Trophoblast cell (in vitro differentiated cells and primary cell): ENCODE results near the gene TCERG1L.

Experiments
- DNase-seq, 2 donors: peaks; one replicate each; pipeline ENCODE4 v3.0.0-alpha.2; 2016
- H2AFZ ChIP-seq: 2 replicates; pipeline ENCODE4 v1.6.1; 2013; ENCODE audit warnings: low read length, moderate library complexity, mild to moderate bottlenecking; ENCODE audit not compliant: insufficient read depth, poor library complexity
- H2AK5ac ChIP-seq: 2 replicates; pipeline ENCODE4 v1.6.1; 2013; ENCODE audit warnings: mild to moderate bottlenecking, low read length
- H2BK120ac ChIP-seq: 2 replicates; pipeline ENCODE4 v1.6.1; 2013; ENCODE audit warnings: low read length, mild to moderate bottlenecking, moderate library complexity; ENCODE audit not compliant: insufficient read depth, poor library complexity
- H2BK12ac ChIP-seq: 2 replicates; pipeline ENCODE4 v1.6.1; 2013; ENCODE audit warnings: mild to moderate bottlenecking, low read length, moderate library complexity
- H2BK5ac ChIP-seq: 2 replicates; pipeline ENCODE4 v1.6.1; 2013; ENCODE audit warnings: low read length, low read depth, moderate library complexity, mild to moderate bottlenecking; ENCODE audit not compliant: poor library complexity
- H3K14ac ChIP-seq: 2 replicates; pipeline ENCODE4 v1.6.1; 2013; ENCODE audit warnings: mild to moderate bottlenecking, low read length
- H3K18ac ChIP-seq: 2 replicates; pipeline ENCODE4 v1.6.1; 2013; ENCODE audit warnings: mild to moderate bottlenecking, low read length
- H3K23ac ChIP-seq: 2 replicates; pipeline ENCODE4 v1.6.1; 2013; ENCODE audit warnings: low read length
- H3K27ac ChIP-seq: 2 replicates; pipeline ENCODE4 v1.5.1; 2013; ENCODE audit warnings: low read depth, mild to moderate bottlenecking, inconsistent platforms, low read length, moderate library complexity
- H3K27me3 ChIP-seq: 2 replicates; pipeline ENCODE4 v1.6.1; 2013; ENCODE audit warnings: inconsistent platforms, mild to moderate bottlenecking, low read length, moderate library complexity; ENCODE audit not compliant: insufficient read depth
- H3K36me3 ChIP-seq, 2 experiments: 1 replicate in 1 of 2; 2 replicates in 1 of 2; pipeline ENCODE4 v1.6.1; 2013; ENCODE audit warnings: low read length in 2 of 2, mild to moderate bottlenecking in 2 of 2, moderate library complexity in 1 of 2; ENCODE audit not compliant: insufficient read depth in 2 of 2, control insufficient read depth in 1 of 2
- H3K4ac ChIP-seq: 2 replicates; pipeline ENCODE4 v1.6.1; 2013; ENCODE audit warnings: low read depth, mild to moderate bottlenecking, low read length, moderate library complexity
- H3K4me1 ChIP-seq, 2 experiments: 1 replicate in 1 of 2; 2 replicates in 1 of 2; pipeline ENCODE4 v1.6.1; 2013; ENCODE audit warnings: low read length in 2 of 2, mild to moderate bottlenecking in 2 of 2, moderate library complexity in 1 of 2; ENCODE audit not compliant: insufficient read depth in 2 of 2, control insufficient read depth in 1 of 2
- H3K4me2 ChIP-seq: 2 replicates; pipeline ENCODE4 v1.6.1; 2013; ENCODE audit warnings: inconsistent platforms, mild to moderate bottlenecking, low read length, moderate library complexity
- H3K4me3 ChIP-seq: 2 replicates; pipeline ENCODE4 v1.5.1; 2013; ENCODE audit warnings: mild to moderate bottlenecking, low read depth, low read length, inconsistent platforms
- H3K79me1 ChIP-seq: one replicate; pipeline ENCODE4 v1.6.1; 2013; ENCODE audit warnings: low read length
- H3K79me2 ChIP-seq: 2 replicates; pipeline ENCODE4 v1.6.1; 2013; ENCODE audit warnings: low read length, mild to moderate bottlenecking; ENCODE audit not compliant: control insufficient read depth, insufficient read depth, poor library complexity
- H3K9ac ChIP-seq: 2 replicates; pipeline ENCODE4 v1.6.1; 2013; ENCODE audit warnings: mild to moderate bottlenecking, low read length
- H3K9me3 ChIP-seq: 2 replicates; pipeline ENCODE4 v1.6.1; 2013; ENCODE audit warnings: low read depth, mild to moderate bottlenecking, control low read depth, inconsistent platforms, low read length; ENCODE audit not compliant: insufficient read depth
- H4K12ac ChIP-seq: 2 replicates; pipeline ENCODE4 v1.6.1; 2013; ENCODE audit warnings: low read depth, mild to moderate bottlenecking, low read length, moderate library complexity
- H4K8ac ChIP-seq: 2 replicates; pipeline ENCODE4 v1.6.1; 2013; ENCODE audit warnings: low read depth, mild to moderate bottlenecking, low read length, moderate library complexity
- H4K91ac ChIP-seq: one replicate; pipeline ENCODE4 v1.6.1; 2013; ENCODE audit warnings: low read depth, mild to moderate bottlenecking, low read length, moderate library complexity
- WGBS: extraction: QIAGEN DNeasy Blood & Tissue Kit; methylation state at CpG from one replicate; pipeline ENCODE4 v1.1.7; 2013; ENCODE audit warnings: missing lambda C conversion rate; ENCODE audit not compliant: insufficient read length, insufficient coverage; ENCODE audit errors: extremely low coverage; 5-methylcytosine and 5-hydroxymethylcytosine counted together

The TCERG1L gene

DNA sequence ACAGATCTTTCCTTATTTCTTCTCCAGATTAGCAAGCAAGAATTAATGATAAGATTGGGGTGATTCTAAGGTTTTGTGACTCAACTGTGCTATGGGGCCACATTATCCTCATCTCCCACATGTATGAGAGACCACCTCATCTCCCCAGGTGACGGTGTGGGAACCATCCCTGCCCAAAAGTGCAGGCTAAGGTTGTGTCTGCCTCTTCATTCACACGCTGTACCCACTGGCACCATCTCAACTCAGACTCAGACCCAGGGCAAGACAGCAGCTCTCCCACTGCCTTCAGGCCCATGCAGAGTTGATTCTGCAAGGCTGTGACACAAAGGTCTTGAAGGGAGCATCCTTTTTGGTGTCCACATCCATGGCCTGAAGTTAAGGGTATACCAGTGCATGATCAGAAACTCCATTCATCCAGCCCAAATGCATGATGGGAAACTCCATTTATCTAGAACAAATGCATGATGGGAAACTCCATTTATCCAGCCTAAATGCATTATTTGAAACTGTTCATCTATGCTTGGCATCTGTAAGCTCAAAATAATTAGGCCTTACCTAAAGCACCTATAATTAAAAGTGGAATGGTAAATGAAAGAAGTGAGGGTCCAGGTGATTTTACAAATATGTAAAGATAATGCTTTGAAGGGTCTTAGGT, 99.4 kb downstream of the TCERG1L start:
- H3K4me2 ChIP-seq: no peak overlapping the region

DNA sequence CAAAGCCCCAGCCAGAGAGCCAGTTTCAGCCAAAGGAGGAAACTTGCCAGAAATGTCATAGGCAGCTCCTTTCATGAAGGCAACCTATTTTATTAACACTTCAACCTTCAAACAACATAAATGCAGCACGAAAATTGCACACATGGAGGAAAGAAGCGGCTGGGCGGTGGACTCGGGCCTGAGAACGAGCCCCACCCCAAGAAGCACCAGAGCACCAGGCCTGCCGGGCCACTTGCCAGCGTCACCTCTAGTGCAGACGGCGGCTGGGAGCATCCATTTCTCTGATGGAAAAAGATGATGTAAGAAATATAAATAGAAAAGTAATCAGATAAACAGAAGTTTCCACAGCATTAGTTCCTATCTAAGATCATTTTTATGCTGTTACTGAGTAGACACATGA, 100.0 kb downstream of the TCERG1L start:
- H2AK5ac ChIP-seq: no peak overlapping the region
- no peak overlapping the region for H3K23ac ChIP-seq
- no peak for DNase-seq
- no peak overlapping the region for H4K91ac ChIP-seq
- no peak overlapping the region for H4K8ac ChIP-seq
- H3K79me1 ChIP-seq: peaks cover 2% of the 10 kb centered on the region
- H2BK120ac ChIP-seq: no peak overlapping the region
- no peak overlapping the region for H3K14ac ChIP-seq
- no peak overlapping the region for H2AFZ ChIP-seq
- no peak overlapping the region for H3K4me2 ChIP-seq
- WGBS: no CpG with 5 or more reads among the region's 9 CpGs
- H3K4me1 ChIP-seq: peaks cover 0 to 2% of the 10 kb centered on the region in 2 experiments
- no peak overlapping the region for H2BK5ac ChIP-seq
- no peaks in the 10 kb centered on the region for H3K9me3 ChIP-seq
- H3K79me2 ChIP-seq: no peaks in the 10 kb centered on the region
- H2BK12ac ChIP-seq: no peak overlapping the region
- H3K27me3 ChIP-seq: no peaks in the 10 kb centered on the region
- H3K27ac ChIP-seq: no peak overlapping the region
- H4K12ac ChIP-seq: no peak overlapping the region
- no peak overlapping the region for H3K9ac ChIP-seq
- no peak overlapping the region for H3K4ac ChIP-seq
- H3K18ac ChIP-seq: no peak overlapping the region
- H3K4me3 ChIP-seq: no peak overlapping the region
- peaks cover 0 to 3% of the 10 kb centered on the region in 2 experiments for H3K36me3 ChIP-seq

More for the DNA sequence above, 99.4 kb downstream of the TCERG1L start:
- H2BK5ac ChIP-seq: no peak overlapping the region
- H2BK120ac ChIP-seq: no peak overlapping the region
- no peak overlapping the region for H3K23ac ChIP-seq
- H3K4ac ChIP-seq: no peak overlapping the region
- H3K4me1 ChIP-seq: peaks cover 0 to 2% of the 10 kb centered on the region in 2 experiments
- peaks cover 2% of the 10 kb centered on the region for H3K79me1 ChIP-seq
- no peaks in the 10 kb centered on the region for H3K79me2 ChIP-seq
- H3K4me3 ChIP-seq: no peak overlapping the region
- no peak overlapping the region for H3K27ac ChIP-seq
- WGBS: no CpG with 5 or more reads among the region's 2 CpGs
- H4K91ac ChIP-seq: no peak overlapping the region
- no peaks in the 10 kb centered on the region for H3K27me3 ChIP-seq
- DNase-seq: no peak
- H2AFZ ChIP-seq: no peak overlapping the region
- H3K36me3 ChIP-seq: peaks cover 0 to 3% of the 10 kb centered on the region in 2 experiments
- no peak overlapping the region for H3K18ac ChIP-seq
- no peak overlapping the region for H3K14ac ChIP-seq
- no peak overlapping the region for H3K9ac ChIP-seq
- H2AK5ac ChIP-seq: no peak overlapping the region
- no peak overlapping the region for H4K12ac ChIP-seq
- H3K9me3 ChIP-seq: no peaks in the 10 kb centered on the region
- no peak overlapping the region for H4K8ac ChIP-seq
- H2BK12ac ChIP-seq: no peak overlapping the region

DNA sequence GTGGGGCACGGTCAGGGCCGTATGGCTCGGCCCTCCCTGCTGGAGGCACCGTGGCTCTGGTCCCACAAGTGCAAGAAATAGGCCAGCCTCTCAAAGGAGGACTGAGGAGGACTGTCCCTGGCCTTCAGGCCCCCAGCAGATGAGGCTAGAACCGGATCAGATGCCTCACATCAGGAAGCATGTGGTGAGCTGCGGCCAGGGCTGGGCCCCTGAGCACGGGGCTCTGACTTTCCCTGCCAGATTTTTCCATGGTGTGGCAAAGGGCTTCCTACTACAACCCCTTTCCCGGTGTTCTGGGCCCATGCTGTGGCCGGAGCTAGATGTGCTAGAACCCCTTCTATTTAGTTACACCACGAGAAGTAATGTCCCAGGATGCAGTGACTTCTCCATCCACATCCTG, 100.4 kb downstream of the TCERG1L start:
- H3K4me2 ChIP-seq: no peak overlapping the region
- no peak overlapping the region for H2BK120ac ChIP-seq
- H3K79me2 ChIP-seq: no peaks in the 10 kb centered on the region
- H3K4me1 ChIP-seq: peaks cover 0 to 2% of the 10 kb centered on the region in 2 experiments
- H3K27me3 ChIP-seq: no peaks in the 10 kb centered on the region
- no peak overlapping the region for H3K4ac ChIP-seq
- no peak overlapping the region for H2BK12ac ChIP-seq
- H2AFZ ChIP-seq: no peak overlapping the region
- no peak overlapping the region for H3K18ac ChIP-seq
- no peak overlapping the region for H3K4me3 ChIP-seq
- H4K12ac ChIP-seq: no peak overlapping the region
- H3K23ac ChIP-seq: no peak overlapping the region
- H2BK5ac ChIP-seq: no peak overlapping the region
- H3K9me3 ChIP-seq: no peaks in the 10 kb centered on the region
- no peak overlapping the region for H3K14ac ChIP-seq
- H3K9ac ChIP-seq: no peak overlapping the region
- no peak overlapping the region for H4K91ac ChIP-seq
- no peak overlapping the region for H4K8ac ChIP-seq
- DNase-seq: no peak
- peaks cover 2% of the 10 kb centered on the region for H3K79me1 ChIP-seq
- no peak overlapping the region for H2AK5ac ChIP-seq
- H3K36me3 ChIP-seq: peaks cover 0 to 3% of the 10 kb centered on the region in 2 experiments
- WGBS: no CpG with 5 or more reads among the region's 10 CpGs
- H3K27ac ChIP-seq: no peak overlapping the region

DNA sequence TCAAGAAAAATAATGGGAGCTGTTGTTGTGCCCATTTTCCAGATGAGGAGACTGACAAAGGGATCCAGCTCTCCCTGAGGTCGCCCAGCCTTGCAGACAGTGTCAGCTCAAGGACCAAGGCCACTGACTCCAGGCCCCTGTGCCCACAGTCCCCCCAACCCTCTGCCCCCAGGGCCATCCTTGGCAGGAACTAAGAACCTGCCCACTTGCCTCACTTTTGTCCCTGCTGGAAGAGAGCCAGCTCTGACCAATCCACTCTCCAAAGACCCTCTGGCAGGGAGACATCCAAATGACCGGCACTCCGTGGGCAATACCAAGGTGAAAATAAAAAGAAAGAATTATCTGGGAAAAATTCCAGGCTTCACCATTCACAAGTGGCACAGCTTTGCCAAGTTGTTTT, 101.3 kb downstream of the TCERG1L start:
- Histone ChIP-seq H3K79me2 (no peaks in the 10 kb centered on the region), H3K4me1 (peaks cover 0 to 2% of the 10 kb centered on the region in 2 experiments), H4K12ac (no peak overlapping the region), H3K79me1 (peaks cover 2% of the 10 kb centered on the region), H2AK5ac (no peak overlapping the region), H3K18ac (no peak overlapping the region), H3K9ac (no peak overlapping the region), H3K9me3 (no peaks in the 10 kb centered on the region), H2BK5ac (no peak overlapping the region), H2AFZ (no peak overlapping the region), H3K36me3 (peaks cover 0 to 6% of the 10 kb centered on the region in 2 experiments), H3K27me3 (no peaks in the 10 kb centered on the region), H4K8ac (no peak overlapping the region), H3K23ac (no peak overlapping the region), H2BK120ac (no peak overlapping the region), H3K4me3 (no peak overlapping the region), H2BK12ac (no peak overlapping the region), H3K27ac (no peak overlapping the region), H3K4ac (no peak overlapping the region), H3K14ac (no peak overlapping the region), H3K4me2 (no peak overlapping the region), H4K91ac (no peak overlapping the region)
- no CpG with 5 or more reads among the region's 3 CpGs for whole genome bisulfite sequencing
- no peak for DNase-seq
